Ovary (tissue), 3 donors: ENCODE measurements around the gene TGDS.

Experiments
- CTCF ChIP-seq, 3 donors: fragments of 450-650 bp in 2 of 3; fragments of 200-600 bp in 1 of 3; IDR thresholded peaks; one replicate each; pipeline versions ENCODE4 v1.5.1 to v1.8.0; 2016 to 2022; ENCODE audit warnings: antibody characterized with exemption in 3 of 3, mild to moderate bottlenecking in 1 of 3
- POLR2A ChIP-seq: fragments of 450-650 bp; IDR thresholded peaks from one replicate; pipeline ENCODE4 v1.6.1; 2017; ENCODE audit warnings: antibody characterized with exemption, mild to moderate bottlenecking, moderate library complexity
- donor health status: DM: no; HTN: no; CAD: no.

- TF ChIP-seq POLR2A (no peak), CTCF (IDR thresholded peaks at IDR 0.05) (no peak)
These were observed 39.9 kb downstream of the TGDS start for GRCh38 chr13:94556041-94556440.
